HUES6 (cell line): ENCODE data around the gene ZMYND10.
A peak's percentile ranks its signal among the peaks of the same experiment; 100 is the strongest.

ENCODE experiments used
- H3K27ac ChIP-seq: 2 replicates; pipeline ENCODE4 v1.7.0; 2013; ENCODE audit warnings: low read depth, mild to moderate bottlenecking, low read length, inconsistent platforms
- H3K27me3 ChIP-seq: 2 replicates; pipeline ENCODE4 v1.6.1; 2013; ENCODE audit warnings: low read length; ENCODE audit not compliant: control insufficient read depth, insufficient read depth
- H3K36me3 ChIP-seq: 2 replicates; pipeline ENCODE4 v1.6.1; 2013; ENCODE audit warnings: low read length; ENCODE audit not compliant: control insufficient read depth, insufficient read depth
- H3K4me1 ChIP-seq: 2 replicates; pipeline ENCODE4 v1.6.1; 2013; ENCODE audit warnings: low read length; ENCODE audit not compliant: control insufficient read depth, insufficient read depth
- H3K4me3 ChIP-seq: 2 replicates; pipeline ENCODE4 v1.5.1; 2013; ENCODE audit warnings: low read depth, low read length
- H3K9ac ChIP-seq: one replicate; pipeline ENCODE4 v1.6.1; 2013; ENCODE audit warnings: mild to moderate bottlenecking, low read length
- H3K9me3 ChIP-seq: 2 replicates; pipeline ENCODE4 v1.6.1; 2013; ENCODE audit warnings: low read depth, low read length; ENCODE audit not compliant: control insufficient read depth, insufficient read depth

ZMYND10 gene

DNA sequence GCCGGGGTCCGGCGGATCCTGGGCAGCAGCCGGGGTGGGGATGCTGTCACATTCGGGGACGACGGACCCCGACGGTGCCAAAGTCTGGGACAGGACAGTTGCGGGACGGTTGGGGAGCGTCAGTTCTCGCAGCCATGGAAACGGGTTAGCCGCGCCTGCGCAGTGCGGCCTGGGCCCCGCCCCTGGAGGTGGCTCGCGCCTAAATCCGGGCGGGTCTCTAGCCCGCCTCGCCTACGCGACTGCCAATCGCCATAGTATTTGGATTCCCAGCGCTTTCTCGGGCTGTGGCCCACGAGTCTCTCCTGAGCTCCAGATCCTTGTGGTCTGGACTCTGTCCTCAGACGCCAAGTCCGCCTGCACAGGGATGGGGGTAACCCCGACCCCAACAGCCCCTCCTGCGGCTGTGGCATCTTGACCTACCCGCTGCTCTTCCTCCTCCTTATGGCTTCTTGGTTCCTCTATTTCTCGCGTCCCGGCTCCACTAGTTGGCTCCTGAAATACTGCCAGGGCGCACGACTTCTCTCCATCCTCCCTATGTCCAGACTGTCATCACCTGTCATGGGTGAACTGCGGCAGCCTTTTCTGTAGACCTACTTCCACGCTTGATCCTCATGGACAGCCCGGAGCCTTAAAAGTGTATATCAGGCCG lies at the start of gene ZMYND10:
ZMYND10 (minus strand) TSS at position 147 of the 649 bp plus-strand sequence. CDS start 153 bp downstream, outside the sequence.
- H3K4me3 ChIP-seq = peak within 1 kb of the TSS; percentile 59
- H3K27me3 ChIP-seq = peaks cover 45% of the 10 kb centered on the region
- peak within 1 kb of the TSS; percentile 29 for H3K9ac ChIP-seq
- H3K27ac ChIP-seq = no peak within 1 kb of the TSS
- H3K36me3 ChIP-seq = peaks cover 12% of the 10 kb centered on the region
- no peaks in the 10 kb centered on the region for H3K9me3 ChIP-seq
- H3K4me1 ChIP-seq = peaks cover 13% of the 10 kb centered on the region

- H3K4me3 ChIP-seq = no peak overlapping the region
- H3K4me1 ChIP-seq = peaks cover 12% of the 10 kb centered on the region; the same call in 1 of the 2 replicates
- no peak overlapping the region for H3K27ac ChIP-seq
- H3K27me3 ChIP-seq = no peaks in the 10 kb centered on the region
- H3K9me3 ChIP-seq = no peaks in the 10 kb centered on the region
- 0 out of 2 replicates have a peak, but pooled peaks cover 2% of the 10 kb centered on the region for H3K36me3 ChIP-seq
- H3K9ac ChIP-seq = no peak overlapping the region
These were observed 47.5 kb upstream of the ZMYND10 start for GRCh38 chr3:50393061-50393460.

DNA sequence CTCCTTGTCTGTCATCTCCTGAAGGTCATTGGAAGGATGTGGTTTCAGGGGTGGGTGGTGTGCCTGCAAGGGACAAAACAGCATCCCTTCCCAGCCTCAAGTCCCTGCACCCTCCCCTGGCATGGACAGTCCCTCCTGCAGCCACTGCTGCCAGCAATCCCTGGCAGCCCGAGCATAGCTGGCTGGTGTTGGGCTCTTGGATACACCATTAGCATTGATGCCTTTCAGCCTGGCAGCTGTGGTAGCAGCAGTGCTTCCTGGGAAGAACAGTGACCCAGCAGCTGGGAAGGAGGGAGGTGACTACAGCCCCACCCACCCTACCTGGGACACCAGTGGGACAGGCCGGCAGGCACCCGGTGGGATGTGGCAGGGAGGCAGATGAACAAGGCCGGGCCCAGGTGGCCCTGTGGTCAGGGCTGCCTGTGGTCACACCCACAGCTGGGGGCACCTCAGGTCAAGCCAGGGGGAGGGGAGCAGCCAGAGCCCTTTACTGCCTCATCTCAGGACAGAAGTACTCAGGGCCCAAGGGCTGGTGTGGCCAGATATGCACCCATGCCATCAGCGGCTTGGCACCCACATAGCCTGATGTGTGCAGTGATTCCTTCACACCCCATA lies 46.7 kb upstream of the ZMYND10 start:
- H3K4me3 ChIP-seq = no peak overlapping the region
- H3K27me3 ChIP-seq = no peaks in the 10 kb centered on the region
- H3K9ac ChIP-seq = no peak overlapping the region
- 0 out of 2 replicates have a peak, but pooled peaks cover 2% of the 10 kb centered on the region for H3K36me3 ChIP-seq
- no peaks in the 10 kb centered on the region for H3K9me3 ChIP-seq
- H3K4me1 ChIP-seq = peaks cover 12% of the 10 kb centered on the region; the same call in 1 of the 2 replicates
- H3K27ac ChIP-seq = no peak overlapping the region

GRCh38 chr3:50390508-50391224 lies 45.1 kb upstream of the ZMYND10 start:
- Histone ChIP-seq H3K4me1 (peaks cover 12% of the 10 kb centered on the region; the same call in 1 of the 2 replicates), H3K27ac (no peak overlapping the region), H3K36me3 (0 out of 2 replicates have a peak, but pooled peaks cover 2% of the 10 kb centered on the region), H3K9ac (no peak overlapping the region), H3K4me3 (no peak overlapping the region), H3K9me3 (no peaks in the 10 kb centered on the region), H3K27me3 (no peaks in the 10 kb centered on the region)

- H3K36me3 ChIP-seq = 0 out of 2 replicates have a peak, but pooled peaks cover 2% of the 10 kb centered on the region
- H3K9me3 ChIP-seq = no peaks in the 10 kb centered on the region
- H3K4me3 ChIP-seq = no peak overlapping the region
- H3K9ac ChIP-seq = no peak overlapping the region
- no peak overlapping the region for H3K27ac ChIP-seq
- no peaks in the 10 kb centered on the region for H3K27me3 ChIP-seq
- H3K4me1 ChIP-seq = peaks cover 12% of the 10 kb centered on the region; the same call in 1 of the 2 replicates
These were observed 43.9 kb upstream of the ZMYND10 start for GRCh38 chr3:50389414-50389767.

DNA sequence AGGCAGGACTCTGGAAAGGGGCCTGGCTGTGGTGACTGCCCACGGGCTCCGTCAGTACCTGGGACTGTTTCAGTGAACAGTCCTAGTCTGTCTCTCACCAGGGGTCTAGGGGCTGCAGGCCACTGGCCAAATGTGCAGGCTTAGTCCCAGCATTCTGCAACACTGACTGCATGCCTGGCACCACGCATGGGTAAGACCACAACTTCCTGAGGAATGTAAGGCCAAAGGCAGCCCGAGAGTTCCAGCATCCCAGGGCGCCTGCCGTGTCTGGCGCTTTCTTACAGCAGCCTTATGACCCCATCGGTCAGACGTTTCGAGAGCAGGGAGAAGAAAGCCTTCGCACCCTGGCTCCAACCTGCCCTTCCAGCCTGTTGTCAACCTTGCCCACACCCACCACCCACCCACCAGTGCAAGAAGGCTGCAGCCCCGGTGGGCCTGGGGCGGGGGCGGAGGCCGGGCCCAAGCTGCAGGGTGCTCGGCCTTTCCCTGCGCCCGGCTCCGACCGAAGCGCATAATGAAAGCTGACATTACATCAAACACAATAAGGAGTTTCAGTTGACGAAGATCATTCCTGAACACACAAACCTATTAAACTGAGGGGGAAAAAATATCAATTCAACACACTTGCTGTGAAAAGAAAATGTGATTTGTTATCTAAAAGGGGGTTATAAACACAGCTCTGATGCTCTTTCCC lies 43.3 kb upstream of the ZMYND10 start:
- no peaks in the 10 kb centered on the region for H3K9me3 ChIP-seq
- 0 out of 2 replicates have a peak, but pooled peaks cover 2% of the 10 kb centered on the region for H3K36me3 ChIP-seq
- H3K27me3 ChIP-seq = no peaks in the 10 kb centered on the region
- H3K9ac ChIP-seq = no peak overlapping the region
- no peak overlapping the region for H3K27ac ChIP-seq
- peaks cover 12% of the 10 kb centered on the region; the same call in 1 of the 2 replicates for H3K4me1 ChIP-seq
- no peak overlapping the region for H3K4me3 ChIP-seq

GRCh38 chr3:50388016-50388719 lies 42.6 kb upstream of the ZMYND10 start:
- Histone ChIP-seq H3K27me3 (no peaks in the 10 kb centered on the region), H3K4me3 (no peak overlapping the region), H3K9me3 (no peaks in the 10 kb centered on the region), H3K4me1 (peaks cover 12% of the 10 kb centered on the region; the same call in 1 of the 2 replicates), H3K36me3 (0 out of 2 replicates have a peak, but pooled peaks cover 2% of the 10 kb centered on the region), H3K27ac (no peak overlapping the region), H3K9ac (no peak overlapping the region)

DNA sequence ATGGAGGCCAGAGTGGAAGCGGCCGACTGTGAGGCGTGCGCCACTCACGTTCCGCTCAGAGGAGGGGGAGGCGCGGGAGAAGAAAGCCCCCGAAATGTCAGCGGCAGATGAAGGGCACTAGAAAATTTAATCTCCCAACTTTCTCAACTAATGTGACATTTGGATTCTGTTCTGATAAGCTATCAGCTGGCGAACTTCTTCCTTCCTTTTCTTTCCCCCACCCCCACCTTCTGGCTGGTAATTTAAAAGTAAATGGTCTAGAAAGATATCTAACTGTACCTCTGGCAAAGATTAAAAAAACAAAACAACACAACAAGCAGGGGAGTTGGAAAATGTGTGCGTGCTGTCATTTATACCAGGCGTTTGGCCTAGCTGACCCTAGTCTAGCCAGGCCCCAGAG lies 40.2 kb upstream of the ZMYND10 start:
- peaks cover 9% of the 10 kb centered on the region; the same call in 1 of the 2 replicates for H3K4me1 ChIP-seq
- no peaks in the 10 kb centered on the region for H3K36me3 ChIP-seq
- no peak overlapping the region for H3K4me3 ChIP-seq
- H3K9ac ChIP-seq = no peak overlapping the region
- no peaks in the 10 kb centered on the region for H3K27me3 ChIP-seq
- H3K9me3 ChIP-seq = no peaks in the 10 kb centered on the region
- no peak overlapping the region for H3K27ac ChIP-seq

GRCh38 chr3:50383750-50384149 lies 38.2 kb upstream of the ZMYND10 start:
- Histone ChIP-seq H3K36me3 (no peaks in the 10 kb centered on the region), H3K4me3 (no peak overlapping the region), H3K4me1 (peaks cover 6% of the 10 kb centered on the region; the same call in 1 of the 2 replicates), H3K9ac (no peak overlapping the region), H3K9me3 (no peaks in the 10 kb centered on the region), H3K27ac (no peak overlapping the region), H3K27me3 (no peaks in the 10 kb centered on the region)

DNA sequence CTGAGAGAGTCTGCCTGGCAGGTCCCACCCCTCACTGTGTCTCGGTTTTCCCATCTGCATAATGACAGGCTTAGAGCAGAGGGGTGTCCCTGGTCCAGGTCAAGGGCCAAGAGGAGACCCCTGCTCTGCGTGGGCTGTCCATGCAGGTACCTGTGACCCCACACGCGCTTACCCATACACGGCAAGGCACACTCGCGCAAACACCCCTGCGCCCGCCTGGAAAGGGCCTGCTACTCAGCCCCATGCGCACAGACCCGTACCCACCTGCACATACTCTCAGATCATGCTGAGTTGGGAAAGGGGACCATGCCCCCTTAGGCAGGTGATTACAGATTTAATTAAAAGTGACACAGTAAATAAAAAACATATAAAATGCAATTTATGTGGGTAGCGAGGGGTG lies 37.2 kb upstream of the ZMYND10 start:
- Histone ChIP-seq H3K9me3 (no peaks in the 10 kb centered on the region), H3K4me1 (no peaks in the 10 kb centered on the region; the same call in 1 of the 2 replicates), H3K27me3 (no peaks in the 10 kb centered on the region), H3K9ac (no peak overlapping the region), H3K4me3 (no peak overlapping the region), H3K27ac (no peak overlapping the region), H3K36me3 (no peaks in the 10 kb centered on the region)
